Smooth muscle cell (in vitro differentiated cells): ENCODE results near the gene KIF21A. TPM values are rescaled to one million over a fixed set of nuclear protein-coding genes. Genes with fewer than 3 reads are reported as not detected.

Experiments
- DNase-seq: peaks from one replicate; lab custom pipeline; 2025; ENCODE audit not compliant: unreplicated experiment; lab: John Stamatoyannopoulos, UW
- H2AFZ ChIP-seq: fragments of 200-600 bp; sonication (generic); 2 replicates; pipeline ENCODE4 v1.6.0; 2016; ENCODE audit warnings: antibody characterized with exemption, low read depth, mild to moderate bottlenecking
- H3F3A ChIP-seq: fragments of 200-600 bp; sonication (generic); 2 replicates; pipeline ENCODE4 v1.6.0; 2017; ENCODE audit warnings: antibody characterized with exemption, low read depth
- H3K27ac ChIP-seq: fragments of 200-600 bp; sonication (generic); 2 replicates; pipeline ENCODE4 v1.5.1; 2016; ENCODE audit warnings: low read depth, mild to moderate bottlenecking
- H3K27me3 ChIP-seq: fragments of 200-600 bp; sonication (generic); 2 replicates; pipeline ENCODE4 v1.6.1; 2016; ENCODE audit warnings: low read depth, mild to moderate bottlenecking
- H3K36me3 ChIP-seq: fragments of 200-600 bp; sonication (generic); 2 replicates; pipeline ENCODE4 v1.5.1; 2016; ENCODE audit warnings: low read depth
- H3K4me1 ChIP-seq: fragments of 200-600 bp; sonication (generic); 2 replicates; pipeline ENCODE4 v1.5.1; 2016; ENCODE audit warnings: low read depth
- H3K4me2 ChIP-seq: fragments of 200-600 bp; sonication (generic); 2 replicates; pipeline ENCODE4 v1.6.0; 2016; ENCODE audit warnings: mild to moderate bottlenecking
- H3K4me3 ChIP-seq: fragments of 200-600 bp; sonication (generic); 2 replicates; pipeline ENCODE4 v1.5.1; 2016; ENCODE audit warnings: mild to moderate bottlenecking
- H3K79me2 ChIP-seq: fragments of 200-600 bp; sonication (generic); 2 replicates; pipeline ENCODE4 v1.6.0; 2016; ENCODE audit warnings: low read depth, mild to moderate bottlenecking
- H3K9ac ChIP-seq: fragments of 200-600 bp; sonication (generic); 2 replicates; pipeline ENCODE4 v1.6.0; 2016; ENCODE audit warnings: low read depth
- H3K9me3 ChIP-seq: fragments of 200-600 bp; sonication (generic); replicated peaks from 2 replicates; pipeline ENCODE4 v1.5.1; 2016; ENCODE audit warnings: low read depth
- H4K20me1 ChIP-seq: fragments of 200-600 bp; sonication (generic); 2 replicates; pipeline ENCODE4 v1.6.0; 2016; ENCODE audit warnings: low read depth
- WGBS: methylation state at CpG from one replicate; pipeline ENCODE4 v1.1.7; 2016; ENCODE audit warnings: low lambda C conversion rate; 5-methylcytosine and 5-hydroxymethylcytosine counted together
- polyA plus RNA-seq: library from polyadenylated mRNA; unstranded; fragments of >200 nt; fragmentation: Nextera tagmentation; extraction: Ambion mirVana; gene quantifications from 2 replicates; pipeline ENCODE4 v1.2.1, GENCODE V29; 2016
- total RNA-seq: library from RNA; depleted of rRNA; stranded (reverse); fragments of >200 nt; gene quantifications from 2 replicates; pipeline ENCODE4 v1.2.3, GENCODE V29; 2014
- TF ChIP-seq, protein P1 (sequence below): fragments of 200-600 bp; sonication (generic); IDR thresholded peaks from 2 replicates; pipeline ENCODE4 v1.5.1; 2017; ENCODE audit warnings: borderline replicate concordance, mild to moderate bottlenecking, antibody characterized with exemption; ENCODE audit not compliant: insufficient read depth, poor library complexity, severe bottlenecking

Gene KIF21A
- total and polyA plus RNA-seq, 2 experiments from 2014 or later, result 9.2 to 28.8 TPM

- H3K4me1 ChIP-seq, result no peaks in the 10 kb centered on the region
- no peaks in the 10 kb centered on the region for H3K9me3 ChIP-seq
- no peak overlapping the region for H3K4me2 ChIP-seq
- TF ChIP-seq, protein P1, sequence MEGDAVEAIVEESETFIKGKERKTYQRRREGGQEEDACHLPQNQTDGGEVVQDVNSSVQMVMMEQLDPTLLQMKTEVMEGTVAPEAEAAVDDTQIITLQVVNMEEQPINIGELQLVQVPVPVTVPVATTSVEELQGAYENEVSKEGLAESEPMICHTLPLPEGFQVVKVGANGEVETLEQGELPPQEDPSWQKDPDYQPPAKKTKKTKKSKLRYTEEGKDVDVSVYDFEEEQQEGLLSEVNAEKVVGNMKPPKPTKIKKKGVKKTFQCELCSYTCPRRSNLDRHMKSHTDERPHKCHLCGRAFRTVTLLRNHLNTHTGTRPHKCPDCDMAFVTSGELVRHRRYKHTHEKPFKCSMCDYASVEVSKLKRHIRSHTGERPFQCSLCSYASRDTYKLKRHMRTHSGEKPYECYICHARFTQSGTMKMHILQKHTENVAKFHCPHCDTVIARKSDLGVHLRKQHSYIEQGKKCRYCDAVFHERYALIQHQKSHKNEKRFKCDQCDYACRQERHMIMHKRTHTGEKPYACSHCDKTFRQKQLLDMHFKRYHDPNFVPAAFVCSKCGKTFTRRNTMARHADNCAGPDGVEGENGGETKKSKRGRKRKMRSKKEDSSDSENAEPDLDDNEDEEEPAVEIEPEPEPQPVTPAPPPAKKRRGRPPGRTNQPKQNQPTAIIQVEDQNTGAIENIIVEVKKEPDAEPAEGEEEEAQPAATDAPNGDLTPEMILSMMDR, result no peak
- no peak for DNase-seq
- no peak overlapping the region for H2AFZ ChIP-seq
- no peaks in the 10 kb centered on the region for H4K20me1 ChIP-seq
- H3K27me3 ChIP-seq, result no peaks in the 10 kb centered on the region
- H3K9ac ChIP-seq, result no peak overlapping the region
- H3K27ac ChIP-seq, result no peak overlapping the region
- no peaks in the 10 kb centered on the region for H3K79me2 ChIP-seq
- no peak overlapping the region for H3K4me3 ChIP-seq
- H3F3A ChIP-seq, result no peaks in the 10 kb centered on the region
- 97% methylated on average over 2 of the region's 2 CpGs for WGBS
- H3K36me3 ChIP-seq, result no peaks in the 10 kb centered on the region
Observed at GRCh38 chr12:39287817-39288216, 155.1 kb downstream of the KIF21A start.

DNA sequence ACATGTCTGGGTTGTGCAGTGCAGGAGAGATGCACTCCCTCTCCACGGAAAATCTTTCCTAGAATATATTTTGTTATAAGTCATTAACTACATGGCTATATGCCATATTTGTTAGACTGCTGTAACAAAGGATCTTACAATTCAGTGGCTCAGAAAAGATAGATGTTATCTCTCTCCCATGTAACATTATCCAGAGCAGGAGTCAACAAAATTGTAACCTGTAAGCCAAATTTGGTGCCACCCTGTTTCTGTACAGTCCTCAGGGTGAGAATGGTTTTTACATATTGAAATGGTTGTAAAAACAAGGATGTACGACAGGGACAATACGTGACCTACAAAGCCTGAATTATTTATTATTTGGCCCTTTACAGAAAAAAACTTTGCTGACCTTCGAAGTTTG is 155.5 kb downstream of the KIF21A start:
- H3K27me3 ChIP-seq, result no peaks in the 10 kb centered on the region
- H2AFZ ChIP-seq, result no peak overlapping the region
- WGBS, result 94% methylated on average over 4 of the region's 4 CpGs

DNA sequence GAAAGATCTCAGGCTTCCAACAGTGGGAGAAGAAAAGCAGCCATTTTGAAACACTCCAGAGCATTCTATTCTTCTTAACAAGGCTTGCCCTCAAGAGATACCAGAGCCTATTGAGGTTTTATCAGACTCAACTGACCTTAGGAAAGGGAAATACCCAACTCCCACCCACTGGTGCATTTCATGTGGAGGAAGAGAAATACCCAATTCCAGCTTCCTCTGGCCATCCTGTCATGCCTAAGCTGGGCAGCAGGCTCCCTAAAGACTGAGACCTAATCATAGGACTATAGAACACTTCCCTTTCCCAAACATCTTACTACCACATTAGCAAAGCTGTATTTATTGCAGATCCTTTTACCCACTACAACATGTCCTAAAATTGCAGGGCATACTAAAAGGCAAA is 164.5 kb downstream of the KIF21A start:
- Histone ChIP-seq H2AFZ (no peak overlapping the region), H3K36me3 (no peaks in the 10 kb centered on the region), H3K9ac (no peak overlapping the region), H3K4me3 (no peak overlapping the region), H4K20me1 (no peaks in the 10 kb centered on the region), H3F3A (no peaks in the 10 kb centered on the region), H3K27me3 (no peaks in the 10 kb centered on the region), H3K9me3 (no peaks in the 10 kb centered on the region), H3K4me2 (no peak overlapping the region), H3K27ac (no peak overlapping the region), H3K4me1 (no peaks in the 10 kb centered on the region), H3K79me2 (no peaks in the 10 kb centered on the region)
- DNase-seq, result no peak
- TF ChIP-seq, protein P1, result no peak

More for the DNA sequence above, 155.5 kb downstream of the KIF21A start:
- Histone ChIP-seq H3K4me1 (no peaks in the 10 kb centered on the region), H3K36me3 (no peaks in the 10 kb centered on the region), H3K27ac (no peak overlapping the region), H3F3A (no peaks in the 10 kb centered on the region), H3K4me3 (no peak overlapping the region), H4K20me1 (no peaks in the 10 kb centered on the region), H3K4me2 (no peak overlapping the region), H3K9ac (no peak overlapping the region), H3K79me2 (no peaks in the 10 kb centered on the region), H3K9me3 (no peaks in the 10 kb centered on the region)
- DNase-seq, result no peak
- TF ChIP-seq, protein P1, result no peak

DNA sequence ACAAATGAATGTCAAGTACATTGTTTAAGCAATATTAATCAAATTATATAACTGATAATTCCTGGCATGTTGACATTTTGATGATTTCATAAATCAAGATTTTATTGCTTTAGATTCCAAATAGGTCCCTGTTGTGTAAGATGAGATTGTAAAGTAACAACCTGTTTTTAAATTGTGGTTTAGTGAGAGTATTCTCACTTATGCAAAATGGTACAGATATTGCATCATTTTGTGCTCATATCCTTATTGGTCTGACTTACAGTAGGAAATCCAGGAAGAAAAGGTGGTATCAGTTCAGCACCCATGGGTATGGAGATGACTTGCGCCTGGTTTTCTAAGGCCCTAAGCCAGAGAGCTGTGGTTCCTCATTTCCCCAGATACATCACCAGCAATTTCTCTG is 165.5 kb downstream of the KIF21A start:
- Histone ChIP-seq H3K9ac (no peak overlapping the region), H3F3A (no peaks in the 10 kb centered on the region), H3K9me3 (no peaks in the 10 kb centered on the region), H3K4me2 (no peak overlapping the region), H3K27me3 (no peaks in the 10 kb centered on the region), H3K4me3 (no peak overlapping the region), H3K79me2 (no peaks in the 10 kb centered on the region), H3K4me1 (no peaks in the 10 kb centered on the region), H2AFZ (no peak overlapping the region), H4K20me1 (no peaks in the 10 kb centered on the region), H3K36me3 (no peaks in the 10 kb centered on the region), H3K27ac (no peak overlapping the region)
- WGBS, result 100% methylated on average over 1 of the region's 1 CpG
- no peak for DNase-seq
- TF ChIP-seq, protein P1, result no peak
